HL-60 (cell line): Measurements from ENCODE around the gene SLK.

Experiments
- CTCF ChIP-seq: IDR thresholded peaks from one replicate; pipeline ENCODE4 v1.5.1; 2011; ENCODE audit warnings: low read length, control low read depth, inconsistent platforms; ENCODE audit not compliant: insufficient read depth
- GABPA ChIP-seq: IDR thresholded peaks from 2 replicates; pipeline ENCODE4 v1.6.1; 2012; ENCODE audit warnings: low read depth
- POLR2AphosphoS5 ChIP-seq: IDR thresholded peaks from 2 replicates; pipeline ENCODE4 v1.6.1; 2012; ENCODE audit warnings: low read depth

- TF ChIP-seq POLR2AphosphoS5 (no peak), CTCF (no peak), GABPA (no peak)
Measured at GRCh38 chr10:104041891-104042535, 75.1 kb downstream of the SLK start.
